Left ventricle myocardium inferior (tissue), 1 donor: ENCODE results near the gene THUMPD1. TPM values are rescaled to one million over a fixed set of nuclear protein-coding genes. Genes with fewer than 3 reads are reported as not detected.

Experiments used
- total RNA-seq: library from RNA; stranded (reverse); fragmentation: NEBNext Ultra II Directional; extraction: Animal tissue kit (Norgen Biotek cat#: 25700); gene quantifications from one replicate; pipeline ENCODE4 v1.2.1, GENCODE V29; 2021
- donor health status: DM: no; HTN: yes; CAD: no; lungs with severe emphysema.

THUMPD1 gene
- total RNA-seq, 1 donor from 2014 or later: 18.3 TPM

Other genes starting within 250 kb of the THUMPD1 start
- gene ACSM2B, start 165.5 kb downstream of the THUMPD1 start, total RNA-seq: not detected
- 0.27 TPM for gene ACSM1, start 44.1 kb downstream of the THUMPD1 start, total RNA-seq
- 10.0 TPM for gene ACSM3, start 22.2 kb upstream of the THUMPD1 start, total RNA-seq
- gene ERI2, start 64.7 kb upstream of the THUMPD1 start, total RNA-seq: 9.8 TPM
- 5.9 TPM for gene REXO5, start 64.7 kb upstream of the THUMPD1 start, total RNA-seq
- 9.8 TPM for gene DCUN1D3, start 158.5 kb upstream of the THUMPD1 start, total RNA-seq
- gene LYRM1, start 159.0 kb upstream of the THUMPD1 start, total RNA-seq: 45.4 TPM